Sciatic nerve (tissue), 2 donors: ENCODE measurements around the gene EDC3. TPM values are rescaled to one million over a fixed set of nuclear protein-coding genes. Genes with fewer than 3 reads are reported as not detected.
"Not testable (repeated sequence)": the region's sequence is repeated elsewhere in the genome, so short reads cannot be mapped to it uniquely, and the experiment has no call there.

Experiments
- ATAC-seq: fragments of 200-7000 bp; cut with Tn5 transposase; one replicate; pipeline ENCODE4 v1.9.1; 2020; ENCODE audit warnings: mild to moderate bottlenecking, moderate library complexity
- DNase-seq: peaks from one replicate; pipeline ENCODE4 v3.0.0-alpha.2; 2020; ENCODE audit warnings: low spot score
- intact Hi-C: fragments of 100-400 bp; cut with DNase I; formaldehyde crosslinking; loops from one replicate; pipeline ENCODE4 v1.14.2; 2022
- total RNA-seq: library from RNA; stranded (reverse); fragmentation: NEBNext Ultra II Directional; extraction: Animal tissue kit (Norgen Biotek cat#: 25700); gene quantifications from one replicate; pipeline ENCODE4 v1.2.1, GENCODE V29; 2021
- donor health status: DM: no; HTN: no; CAD: no.
- donor health status: DM: no; HTN: no; CAD: no.

EDC3 gene
- total RNA-seq, 1 donor from 2014 or later: 32.5 TPM

DNA sequence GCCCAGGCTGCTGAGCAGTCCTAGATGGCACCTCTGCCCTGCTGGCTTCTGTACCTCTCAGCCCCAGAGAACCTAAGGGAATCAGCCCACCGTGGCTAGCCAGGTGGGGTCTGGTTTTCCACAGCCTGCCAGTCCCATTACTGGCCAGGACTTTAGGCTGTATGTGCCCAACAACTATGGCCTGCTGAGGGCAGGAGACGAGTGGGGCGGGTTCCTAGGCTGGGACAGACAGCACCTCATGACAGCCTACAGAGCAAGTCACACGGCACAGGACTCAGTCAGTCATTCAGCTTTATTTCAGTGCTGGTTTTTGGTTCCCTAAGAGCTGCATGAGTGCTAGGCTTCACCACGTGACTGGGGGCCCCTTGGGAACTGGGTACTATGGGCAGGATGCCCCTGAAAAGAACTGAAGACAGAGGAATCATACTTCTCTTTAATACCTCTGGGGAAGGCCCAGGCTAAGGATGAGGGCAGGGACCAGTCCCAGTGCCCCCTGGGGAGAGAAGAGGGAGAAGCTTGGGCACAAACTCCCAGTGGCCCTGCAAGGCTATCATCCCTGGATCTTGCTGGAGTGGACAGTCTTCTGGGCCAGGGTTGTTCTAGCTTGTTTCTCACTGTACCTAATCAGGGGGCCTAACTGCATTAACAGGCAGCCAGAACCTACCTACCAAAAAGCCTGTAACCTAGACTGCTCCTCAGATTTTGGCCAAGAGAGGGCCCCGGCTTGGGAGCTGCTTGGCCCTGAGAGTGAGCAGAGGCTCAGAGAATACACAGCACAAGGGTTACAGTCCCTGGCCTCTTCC lies 65.3 kb downstream of the EDC3 start:
- DNase-seq: no peak
- intact Hi-C loops: loop anchor here (5.0 kb wide), 2 partner anchors 137 to 258 kb away; no protein-coding TSS in a partner anchor
- ATAC-seq: peak; percentile 24

- intact Hi-C loops: loop anchor here (5.0 to 10.0 kb wide), 3 partner anchors 138 to 257 kb away; no protein-coding TSS in a partner anchor
- ATAC-seq: not testable (repeated sequence)
Measured at GRCh38 chr15:74629696-74630095, 66.1 kb downstream of the EDC3 start.

GRCh38 chr15:74628949-74629348 lies 66.9 kb downstream of the EDC3 start:
- ATAC-seq (no peak), DNase-seq (no peak)
- intact Hi-C loops: loop anchor here (10.0 kb wide), 1 partner anchor 174 kb away; no protein-coding TSS in a partner anchor

More at GRCh38 chr15:74629696-74630095, 66.1 kb downstream of the EDC3 start:
- DNase-seq: not testable (repeated sequence)

GRCh38 chr15:74628199-74628598 lies 67.6 kb downstream of the EDC3 start:
- DNase-seq (no peak), ATAC-seq (no peak)
- intact Hi-C loops: loop anchor here (10.0 kb wide), 1 partner anchor 173 kb away; no protein-coding TSS in a partner anchor

DNA sequence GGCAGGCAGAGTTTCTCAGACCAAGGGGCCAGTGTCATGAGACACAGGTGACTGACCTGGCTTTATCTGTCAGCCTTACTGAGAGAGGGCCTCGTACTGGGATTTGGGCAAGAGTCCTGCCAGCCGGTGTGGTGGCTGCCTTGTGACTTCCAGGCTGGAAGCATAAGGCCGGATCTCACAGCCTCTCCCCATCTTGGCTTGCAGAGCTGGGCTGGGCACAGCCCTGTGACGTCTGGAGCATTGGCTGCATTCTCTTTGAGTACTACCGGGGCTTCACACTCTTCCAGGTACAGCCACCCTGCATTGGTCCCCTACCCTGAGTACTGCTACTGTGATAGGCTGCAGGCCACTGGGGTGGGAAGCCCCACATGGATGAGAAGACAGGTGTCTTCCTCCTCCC lies 68.1 kb downstream of the EDC3 start:
- intact Hi-C loops: loop anchor here (10.0 kb wide), 1 partner anchor 173 kb away; no protein-coding TSS in a partner anchor
- DNase-seq (no peak), ATAC-seq (no peak)

GRCh38 chr15:74626752-74627692 lies 68.8 kb downstream of the EDC3 start:
- ATAC-seq (no peak), DNase-seq (no peak)
- intact Hi-C loops: loop anchor here (10.0 kb wide), 1 partner anchor 172 kb away; no protein-coding TSS in a partner anchor

GRCh38 chr15:74626336-74626735 lies 69.5 kb downstream of the EDC3 start:
- ATAC-seq (no peak), DNase-seq (no peak)
- intact Hi-C loops: loop anchor here (10.0 kb wide), 1 partner anchor 172 kb away; no protein-coding TSS in a partner anchor

DNA sequence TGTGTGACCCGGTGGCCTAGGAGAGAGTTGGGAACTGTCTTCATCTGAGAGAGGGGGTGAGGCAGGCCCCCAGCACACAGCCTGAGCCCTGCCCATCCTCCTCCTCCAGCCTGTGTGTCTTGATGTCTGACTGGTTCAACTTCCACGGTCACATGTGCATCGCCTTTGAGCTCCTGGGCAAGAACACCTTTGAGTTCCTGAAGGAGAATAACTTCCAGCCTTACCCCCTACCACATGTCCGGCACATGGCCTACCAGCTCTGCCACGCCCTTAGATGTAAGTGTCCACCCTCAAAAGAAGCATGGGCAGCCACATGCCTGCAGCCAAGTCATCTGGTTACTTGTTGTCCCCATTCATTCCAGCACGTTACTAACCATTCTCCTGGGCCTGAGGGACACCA lies 70.1 kb downstream of the EDC3 start:
- intact Hi-C loops: loop anchor here (10.0 kb wide), 1 partner anchor 171 kb away; no protein-coding TSS in a partner anchor
- DNase-seq (no peak), ATAC-seq (no peak)

GRCh38 chr15:74624020-74624602 lies 71.7 kb downstream of the EDC3 start:
- DNase-seq (no peak), ATAC-seq (no peak)
- intact Hi-C loops: loop anchor here (10.0 kb wide), 1 partner anchor 169 kb away; no protein-coding TSS in a partner anchor

DNA sequence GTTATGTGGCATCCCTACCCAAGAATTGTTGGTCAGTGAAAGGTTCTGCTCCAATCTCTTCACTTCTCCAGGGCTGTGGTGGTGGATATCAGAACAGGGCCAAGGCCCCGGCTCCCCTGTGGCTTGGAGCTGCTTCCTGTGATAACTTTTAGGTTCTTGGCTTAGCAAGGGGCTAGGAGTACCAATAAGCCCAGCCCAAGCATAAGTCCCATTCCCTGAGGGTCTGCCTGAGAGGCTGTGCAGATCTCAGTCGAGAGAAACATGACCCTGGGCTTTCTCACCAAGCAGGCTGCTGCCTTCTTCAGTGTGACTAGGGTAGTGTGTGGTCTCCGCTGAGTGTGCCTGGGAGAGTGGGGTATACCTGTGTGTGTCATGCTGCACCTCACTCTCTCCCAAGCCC lies 73.1 kb downstream of the EDC3 start:
- ATAC-seq (no peak), DNase-seq (no peak)
- intact Hi-C loops: loop anchor here (10.0 kb wide), 1 partner anchor 168 kb away; no protein-coding TSS in a partner anchor

GRCh38 chr15:74621936-74622335 lies 73.9 kb downstream of the EDC3 start:
- intact Hi-C loops: loop anchor here (10.0 kb wide), 1 partner anchor 167 kb away; no protein-coding TSS in a partner anchor
- ATAC-seq: no peak
- DNase-seq: no peak

DNA sequence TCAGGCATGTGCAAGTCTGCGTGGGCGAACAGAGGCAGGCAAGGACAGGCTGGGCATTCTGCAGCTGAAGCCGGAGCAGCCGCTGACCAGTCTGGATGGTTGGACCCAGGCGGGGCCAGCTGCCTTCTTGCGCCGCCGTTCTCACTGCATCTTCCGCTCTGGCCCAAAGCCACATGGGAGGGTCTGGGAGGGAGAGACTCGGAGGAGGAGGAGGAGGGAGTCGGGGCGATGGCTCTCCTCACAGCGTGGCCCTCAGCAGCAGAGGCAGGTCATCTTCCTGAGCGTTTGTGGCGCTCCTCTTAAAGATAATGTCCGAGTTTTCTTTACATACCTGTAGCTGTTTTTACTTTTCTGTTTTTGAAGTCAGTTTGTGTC lies 74.3 kb downstream of the EDC3 start:
- intact Hi-C loops: loop anchor here (10.0 kb wide), 1 partner anchor 167 kb away; no protein-coding TSS in a partner anchor
- DNase-seq (no peak), ATAC-seq (no peak)

- intact Hi-C loops: loop anchor here (10.0 kb wide), 1 partner anchor 166 kb away; no protein-coding TSS in a partner anchor
- ATAC-seq: peak; percentile 48
- peak; percentile 75 for DNase-seq
Measured at GRCh38 chr15:74620636-74621545, 74.9 kb downstream of the EDC3 start.

DNA sequence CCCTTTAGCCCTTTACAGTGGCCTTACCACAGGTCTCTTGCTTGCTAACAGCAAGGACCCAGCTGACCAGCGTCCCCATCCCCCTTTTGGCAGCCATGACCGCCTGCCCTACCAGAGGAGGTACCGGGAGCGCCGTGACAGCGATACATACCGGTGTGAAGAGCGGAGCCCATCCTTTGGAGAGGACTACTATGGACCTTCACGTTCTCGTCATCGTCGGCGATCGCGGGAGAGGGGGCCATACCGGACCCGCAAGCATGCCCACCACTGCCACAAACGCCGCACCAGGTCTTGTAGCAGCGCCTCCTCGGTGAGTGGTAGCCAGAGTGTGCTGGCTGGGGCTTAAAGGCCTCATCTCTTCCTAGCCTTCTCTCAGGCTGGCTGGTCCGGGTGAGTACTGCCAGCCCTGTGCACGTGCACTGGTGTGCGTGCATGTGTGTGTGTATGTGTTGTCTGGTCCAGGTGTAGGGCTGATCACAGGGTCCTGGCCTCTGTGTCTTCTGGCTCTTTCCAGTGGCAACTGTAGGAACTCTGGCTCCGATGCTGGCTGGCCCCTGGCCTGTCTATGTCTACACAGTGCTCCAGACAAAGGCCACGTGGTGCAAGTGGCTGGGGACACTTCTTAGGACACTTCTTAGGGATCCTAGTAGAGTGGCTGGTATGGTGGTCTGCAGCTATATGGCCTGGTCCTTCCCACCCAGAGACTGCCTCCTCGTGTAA lies 75.7 kb downstream of the EDC3 start:
- DNase-seq (no peak), ATAC-seq (no peak)
- intact Hi-C loops: loop anchor here (5.0 to 10.0 kb wide), 2 partner anchors 165 to 248 kb away; no protein-coding TSS in a partner anchor

GRCh38 chr15:74618841-74619596 lies 76.8 kb downstream of the EDC3 start:
- DNase-seq: no peak
- intact Hi-C loops: loop anchor here (5.0 kb wide), 1 partner anchor 247 kb away; no protein-coding TSS in a partner anchor

GRCh38 chr15:74616996-74617395 lies 78.8 kb downstream of the EDC3 start:
- ATAC-seq: no peak
- intact Hi-C loops: loop anchor here (5.0 kb wide), 1 partner anchor 245 kb away; no protein-coding TSS in a partner anchor
- no peak for DNase-seq

More at GRCh38 chr15:74618841-74619596, 76.8 kb downstream of the EDC3 start:
- no peak for ATAC-seq
